HCT116 (cell line): ENCODE results near the gene GNAT2. TPM values are rescaled to one million over a fixed set of nuclear protein-coding genes. Genes with fewer than 3 reads are reported as not detected.

Source experiments
- ATAC-seq: fragments of 200-7000 bp; cut with Tn5 transposase; 2 replicates; pipeline ENCODE4 v1.9.1; 2020; ENCODE audit warnings: mild to moderate bottlenecking, moderate library complexity
- BruUV-seq: library from RNA; stranded (reverse); fragments of 400-500 nt; replicated peaks from 2 replicates; lab custom pipeline; 2021; lab: Mats Ljungman, UMichigan
- CTCF ChIA-PET: fragments of 300-600 bp; sonication (Branson Sonifier 250); formaldehyde crosslinking; loops from one replicate; lab custom pipeline; 2021; ENCODE audit warnings: antibody characterized with exemption; lab: Charles Lee
- POLR2A ChIA-PET: fragments of 300-600, 350-600 bp; sonication (Branson Sonifier 250); formaldehyde crosslinking; loops from one replicate; lab custom pipeline; 2021; ENCODE audit warnings: antibody characterized with exemption; lab: Charles Lee
- RAD21 ChIA-PET, 2 experiments: fragments of 300-600 bp; sonication (Branson Sonifier 250); formaldehyde crosslinking; loops; one replicate each; lab custom pipeline; 2023; ENCODE audit warnings: low total read pairs in 2 of 2; ENCODE audit not compliant: uncharacterized antibody in 2 of 2, unreplicated experiment in 2 of 2, low non-redundant PET in 1 of 2; lab: Charles Lee
- DNase-seq: peaks from one replicate; pipeline ENCODE4 v3.0.0-alpha.2; 2010; ENCODE audit warnings: low read depth, low spot score
- H2AFZ ChIP-seq: fragments of 200-600 bp; shearing (Covaris generic), sonication (generic); 2 replicates; pipeline ENCODE4 v1.6.1; 2017; ENCODE audit warnings: low read depth, mixed run types, mixed read lengths, antibody characterized with exemption, low read length; ENCODE audit not compliant: poor library complexity, severe bottlenecking
- H3K27ac ChIP-seq: 2 replicates; pipeline ENCODE4 v1.5.1; 2012; ENCODE audit warnings: low read depth, low read length
- H3K27me3 ChIP-seq: fragments of 200-600 bp; sonication (generic); 2 replicates; pipeline ENCODE4 v1.6.1; 2016; ENCODE audit warnings: mixed run types, low read length, mixed read lengths; ENCODE audit not compliant: insufficient read depth
- H3K36me3 ChIP-seq, 2 experiments: fragments of 200-500 bp in 1 of 2; fragments of 200-600 bp in 1 of 2; sonication (Bioruptor generic) in 1 of 2; sonication (generic) in 1 of 2; 2 replicates each; pipeline versions ENCODE4 v1.5.1 to v1.6.1; 2014 to 2016; ENCODE audit warnings: low read length in 2 of 2, inconsistent platforms in 1 of 2, mixed read lengths in 1 of 2, mixed run types in 1 of 2; ENCODE audit not compliant: insufficient read depth in 2 of 2, control insufficient read depth in 1 of 2
- H3K4me1 ChIP-seq, 2 experiments: fragments of 200-600 bp in 1 of 2; sonication (generic) in 1 of 2; 2 replicates each; pipeline versions ENCODE4 v1.5.1 to v1.6.1; 2012 to 2017; ENCODE audit warnings: low read length in 2 of 2, inconsistent platforms in 1 of 2, mild to moderate bottlenecking in 1 of 2, mixed read lengths in 1 of 2, mixed run types in 1 of 2, moderate library complexity in 1 of 2; ENCODE audit not compliant: insufficient read depth in 2 of 2, control insufficient read depth in 1 of 2
- H3K4me2 ChIP-seq: fragments of 200-600 bp; sonication (generic); 2 replicates; pipeline ENCODE4 v1.6.1; 2017; ENCODE audit warnings: mixed run types, low read length, mixed read lengths
- H3K4me3 ChIP-seq, 2 experiments: fragments of 200-600 bp in 1 of 2; sonication (generic) in 1 of 2; replicated peaks in 1 of 2; 2 replicates each; pipeline ENCODE4 v1.5.1; 2011 to 2016; ENCODE audit warnings: low read length in 2 of 2, control low read depth in 1 of 2, low read depth in 1 of 2, mild to moderate bottlenecking in 1 of 2, mixed read lengths in 1 of 2, mixed run types in 1 of 2
- H3K79me2 ChIP-seq: fragments of 200-600 bp; sonication (generic); 2 replicates; pipeline ENCODE4 v1.6.1; 2017; ENCODE audit warnings: mild to moderate bottlenecking, mixed run types, low read length, moderate library complexity, mixed read lengths; ENCODE audit not compliant: insufficient read depth
- H3K9ac ChIP-seq: fragments of 200-600 bp; sonication (generic); 2 replicates; pipeline ENCODE4 v1.6.1; 2016; ENCODE audit warnings: low read length, mixed read lengths
- H3K9me2 ChIP-seq: fragments of 200-600 bp; sonication (generic), shearing (Covaris generic); 2 replicates; pipeline ENCODE4 v1.6.1; 2017; ENCODE audit warnings: mixed run types, mild to moderate bottlenecking, moderate library complexity; ENCODE audit not compliant: insufficient read depth
- H3K9me3 ChIP-seq, 2 experiments: fragments of 200-500 bp in 1 of 2; fragments of 200-600 bp in 1 of 2; sonication (Bioruptor generic) in 1 of 2; sonication (generic) in 1 of 2; 2 replicates each; pipeline ENCODE4 v1.6.1; 2014 to 2017; ENCODE audit warnings: low read length in 2 of 2, mixed read lengths in 2 of 2, inconsistent platforms in 1 of 2, low read depth in 1 of 2, mild to moderate bottlenecking in 1 of 2, mixed run types in 1 of 2, moderate library complexity in 1 of 2; ENCODE audit not compliant: control insufficient read depth in 1 of 2, insufficient read depth in 1 of 2
- H4K20me1 ChIP-seq: fragments of 200-600 bp; sonication (generic), shearing (Covaris generic); 2 replicates; pipeline ENCODE4 v1.6.1; 2017; ENCODE audit warnings: mixed run types, mild to moderate bottlenecking, moderate library complexity; ENCODE audit not compliant: insufficient read depth
- CBX3 ChIP-seq: IDR thresholded peaks from 2 replicates; pipeline ENCODE4 v1.6.1; 2012; ENCODE audit warnings: low read depth
- CEBPB ChIP-seq: IDR thresholded peaks from 2 replicates; pipeline ENCODE4 v1.6.1; 2012; ENCODE audit warnings: low read depth
- EGR1 ChIP-seq: IDR thresholded peaks from 2 replicates; pipeline ENCODE4 v1.6.1; 2012; ENCODE audit warnings: low read depth
- EZH2 ChIP-seq: fragments of 200-600 bp; sonication (generic); IDR thresholded peaks from 2 replicates; pipeline ENCODE4 v1.6.1; 2017; ENCODE audit warnings: antibody characterized with exemption, mixed run types
- EZH2phosphoT487 ChIP-seq: fragments of 200-600 bp; IDR thresholded peaks from 2 replicates; pipeline ENCODE4 v1.6.1; 2018; ENCODE audit warnings: antibody characterized with exemption, borderline replicate concordance
- JUND ChIP-seq: IDR thresholded peaks from 2 replicates; pipeline ENCODE4 v1.6.1; 2012
- POLR2A ChIP-seq: IDR thresholded peaks from 2 replicates; pipeline ENCODE4 v1.7.0; 2011; ENCODE audit warnings: borderline replicate concordance; ENCODE audit not compliant: insufficient read depth, insufficient read length; ENCODE audit errors: extremely low read depth
- POLR2AphosphoS5 ChIP-seq: IDR thresholded peaks from 2 replicates; pipeline ENCODE4 v1.6.1; 2011; ENCODE audit warnings: mild to moderate bottlenecking, low read depth, low read length, moderate library complexity
- RAD21 ChIP-seq: IDR thresholded peaks from 2 replicates; pipeline ENCODE4 v1.6.1; 2012; ENCODE audit warnings: low read depth, mild to moderate bottlenecking
- SP1 ChIP-seq: IDR thresholded peaks from 2 replicates; pipeline ENCODE4 v1.6.1; 2012; ENCODE audit warnings: low read depth
- SRF ChIP-seq: IDR thresholded peaks from 2 replicates; pipeline ENCODE4 v1.6.1; 2012; ENCODE audit warnings: low read depth
- TCF7L2 ChIP-seq: IDR thresholded peaks from 2 replicates; pipeline ENCODE4 v1.7.0; 2011; ENCODE audit warnings: borderline replicate concordance, inconsistent platforms; ENCODE audit not compliant: insufficient read depth, insufficient read length; ENCODE audit errors: extremely low read depth
- YY1 ChIP-seq: IDR thresholded peaks from 2 replicates; pipeline ENCODE4 v1.6.1; 2011; ENCODE audit warnings: low read length, low read depth, moderate library complexity, mild to moderate bottlenecking; ENCODE audit not compliant: insufficient replicate concordance; ENCODE audit errors: extremely low read depth
- ZFX ChIP-seq: fragments of 450-650 bp; IDR thresholded peaks from 2 replicates; pipeline ENCODE4 v1.6.1; 2017
- ZNF274 ChIP-seq: fragments of 200-500 bp; sonication (Bioruptor generic); IDR thresholded peaks from 2 replicates; pipeline ENCODE4 v1.6.1; 2014; ENCODE audit warnings: mild to moderate bottlenecking, low read depth, low read length, inconsistent platforms
- intact Hi-C: fragments of 100-400 bp; cut with micrococcal nuclease; formaldehyde crosslinking; loops from 2 replicates; pipeline ENCODE4 v1.10.0; 2022
- total RNA-seq: library from RNA; stranded (reverse); gene quantifications from one replicate; pipeline ENCODE4 v1.2.1, GENCODE V29; 2021; ENCODE audit not compliant: unreplicated experiment
- TF ChIP-seq, protein P1 (sequence below): IDR thresholded peaks from 2 replicates; pipeline ENCODE4 v1.6.1; 2011; ENCODE audit warnings: mild to moderate bottlenecking, low read length, moderate library complexity; ENCODE audit not compliant: insufficient replicate concordance; ENCODE audit errors: extremely low read depth
- TF ChIP-seq, protein P2 (sequence below), 3 experiments: fragments of 200-600 bp in 1 of 3; sonication (generic) in 1 of 3; IDR thresholded peaks in 2 of 3; conservative IDR thresholded peaks in 1 of 3; 2 replicates each; pipeline ENCODE4 v1.5.1; 2012 to 2017; ENCODE audit warnings: low read depth in 2 of 3, low read length in 2 of 3, antibody characterized with exemption in 1 of 3, borderline replicate concordance in 1 of 3, control low read depth in 1 of 3, mild to moderate bottlenecking in 1 of 3, mixed read lengths in 1 of 3, mixed run types in 1 of 3, moderate library complexity in 1 of 3; ENCODE audit not compliant: insufficient read depth in 1 of 3
- TF ChIP-seq, protein P3 (sequence below): IDR thresholded peaks from 2 replicates; pipeline ENCODE4 v1.6.1; 2012
- TF ChIP-seq, protein P4 (sequence below): IDR thresholded peaks from 2 replicates; pipeline ENCODE4 v1.6.1; 2012
- TF ChIP-seq, protein P5 (sequence below): IDR thresholded peaks from 2 replicates; pipeline ENCODE4 v1.6.1; 2012; ENCODE audit warnings: low read depth

The GNAT2 gene
- total RNA-seq, 1 experiment from 2014 or later, result 0.76 TPM

DNA sequence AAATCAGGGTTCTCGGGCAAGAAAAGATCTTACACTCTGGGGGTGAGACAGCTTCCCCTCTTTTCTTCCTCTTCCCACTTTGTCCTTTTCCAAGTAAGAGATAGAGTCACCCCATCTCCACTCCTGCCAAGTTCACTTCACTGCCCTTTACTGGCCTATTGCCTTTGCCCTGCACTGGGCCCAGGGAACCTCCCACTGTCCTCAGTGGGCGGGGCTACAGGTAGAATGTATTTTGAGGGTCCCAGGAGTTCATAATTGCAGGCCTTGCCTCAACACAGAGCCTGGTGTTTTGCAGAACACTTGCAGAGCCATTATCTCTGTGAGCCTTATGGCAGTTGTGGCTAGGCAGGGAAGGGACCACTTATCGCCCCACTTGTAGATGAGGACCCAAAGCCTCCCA lies 3.5 kb upstream of the GNAT2 start:
- H3K9me2 ChIP-seq, result no peaks in the 10 kb centered on the region
- no peak overlapping the region for H3K4me3 ChIP-seq
- BruUV-seq, result no TSS peak
- ATAC-seq (no peak), DNase-seq (no peak)
- H4K20me1 ChIP-seq, result no peaks in the 10 kb centered on the region
- no peaks in the 10 kb centered on the region for H3K9me3 ChIP-seq
- H2AFZ ChIP-seq, result no peak overlapping the region
- H3K27me3 ChIP-seq, result no peaks in the 10 kb centered on the region
- POLR2A ChIA-PET, result no interaction called here
- intact Hi-C loops, result no loop called here
- H3K9ac ChIP-seq, result no peak overlapping the region
- peaks cover 25 to 33% of the 10 kb centered on the region in 2 experiments; a peak in 3 of 4 replicates for H3K4me1 ChIP-seq
- H3K4me2 ChIP-seq, result no peak overlapping the region
- CTCF ChIA-PET, result interaction anchor here (1.8 kb wide), 1 partner anchor 17 kb away, joined by 7 read pairs; no protein-coding TSS in a partner anchor
- peaks cover 53% of the 10 kb centered on the region for H3K79me2 ChIP-seq
- RAD21 ChIA-PET, result no interaction called here
- TF ChIP-seq EZH2 (no peak), POLR2A (no peak), POLR2AphosphoS5 (no peak), YY1 (no peak), CBX3 (no peak), RAD21 (no peak), ZNF274 (no peak), EZH2phosphoT487 (no peak), ZFX (no peak), JUND (no peak), SRF (no peak), CEBPB (no peak), SP1 (no peak), EGR1 (no peak), TCF7L2 (no peak)
- TF ChIP-seq, protein P1, sequence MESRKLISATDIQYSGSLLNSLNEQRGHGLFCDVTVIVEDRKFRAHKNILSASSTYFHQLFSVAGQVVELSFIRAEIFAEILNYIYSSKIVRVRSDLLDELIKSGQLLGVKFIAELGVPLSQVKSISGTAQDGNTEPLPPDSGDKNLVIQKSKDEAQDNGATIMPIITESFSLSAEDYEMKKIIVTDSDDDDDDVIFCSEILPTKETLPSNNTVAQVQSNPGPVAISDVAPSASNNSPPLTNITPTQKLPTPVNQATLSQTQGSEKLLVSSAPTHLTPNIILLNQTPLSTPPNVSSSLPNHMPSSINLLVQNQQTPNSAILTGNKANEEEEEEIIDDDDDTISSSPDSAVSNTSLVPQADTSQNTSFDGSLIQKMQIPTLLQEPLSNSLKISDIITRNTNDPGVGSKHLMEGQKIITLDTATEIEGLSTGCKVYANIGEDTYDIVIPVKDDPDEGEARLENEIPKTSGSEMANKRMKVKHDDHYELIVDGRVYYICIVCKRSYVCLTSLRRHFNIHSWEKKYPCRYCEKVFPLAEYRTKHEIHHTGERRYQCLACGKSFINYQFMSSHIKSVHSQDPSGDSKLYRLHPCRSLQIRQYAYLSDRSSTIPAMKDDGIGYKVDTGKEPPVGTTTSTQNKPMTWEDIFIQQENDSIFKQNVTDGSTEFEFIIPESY, result no peak
- TF ChIP-seq, protein P2, sequence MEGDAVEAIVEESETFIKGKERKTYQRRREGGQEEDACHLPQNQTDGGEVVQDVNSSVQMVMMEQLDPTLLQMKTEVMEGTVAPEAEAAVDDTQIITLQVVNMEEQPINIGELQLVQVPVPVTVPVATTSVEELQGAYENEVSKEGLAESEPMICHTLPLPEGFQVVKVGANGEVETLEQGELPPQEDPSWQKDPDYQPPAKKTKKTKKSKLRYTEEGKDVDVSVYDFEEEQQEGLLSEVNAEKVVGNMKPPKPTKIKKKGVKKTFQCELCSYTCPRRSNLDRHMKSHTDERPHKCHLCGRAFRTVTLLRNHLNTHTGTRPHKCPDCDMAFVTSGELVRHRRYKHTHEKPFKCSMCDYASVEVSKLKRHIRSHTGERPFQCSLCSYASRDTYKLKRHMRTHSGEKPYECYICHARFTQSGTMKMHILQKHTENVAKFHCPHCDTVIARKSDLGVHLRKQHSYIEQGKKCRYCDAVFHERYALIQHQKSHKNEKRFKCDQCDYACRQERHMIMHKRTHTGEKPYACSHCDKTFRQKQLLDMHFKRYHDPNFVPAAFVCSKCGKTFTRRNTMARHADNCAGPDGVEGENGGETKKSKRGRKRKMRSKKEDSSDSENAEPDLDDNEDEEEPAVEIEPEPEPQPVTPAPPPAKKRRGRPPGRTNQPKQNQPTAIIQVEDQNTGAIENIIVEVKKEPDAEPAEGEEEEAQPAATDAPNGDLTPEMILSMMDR (IDR thresholded peaks at IDR 0.05 in 2 of 3, conservative IDR thresholded peaks at IDR 0.05 in 1 of 3; ENCODE audit: borderline replicate concordance in 1 of 3, insufficient read depth in 1 of 3, low read depth in 2 of 3, low read length in 2 of 3), result no peak
- TF ChIP-seq, protein P3, sequence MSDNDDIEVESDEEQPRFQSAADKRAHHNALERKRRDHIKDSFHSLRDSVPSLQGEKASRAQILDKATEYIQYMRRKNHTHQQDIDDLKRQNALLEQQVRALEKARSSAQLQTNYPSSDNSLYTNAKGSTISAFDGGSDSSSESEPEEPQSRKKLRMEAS, result no peak
- TF ChIP-seq, protein P4, sequence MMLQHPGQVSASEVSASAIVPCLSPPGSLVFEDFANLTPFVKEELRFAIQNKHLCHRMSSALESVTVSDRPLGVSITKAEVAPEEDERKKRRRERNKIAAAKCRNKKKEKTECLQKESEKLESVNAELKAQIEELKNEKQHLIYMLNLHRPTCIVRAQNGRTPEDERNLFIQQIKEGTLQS, result no peak
- TF ChIP-seq, protein P5, sequence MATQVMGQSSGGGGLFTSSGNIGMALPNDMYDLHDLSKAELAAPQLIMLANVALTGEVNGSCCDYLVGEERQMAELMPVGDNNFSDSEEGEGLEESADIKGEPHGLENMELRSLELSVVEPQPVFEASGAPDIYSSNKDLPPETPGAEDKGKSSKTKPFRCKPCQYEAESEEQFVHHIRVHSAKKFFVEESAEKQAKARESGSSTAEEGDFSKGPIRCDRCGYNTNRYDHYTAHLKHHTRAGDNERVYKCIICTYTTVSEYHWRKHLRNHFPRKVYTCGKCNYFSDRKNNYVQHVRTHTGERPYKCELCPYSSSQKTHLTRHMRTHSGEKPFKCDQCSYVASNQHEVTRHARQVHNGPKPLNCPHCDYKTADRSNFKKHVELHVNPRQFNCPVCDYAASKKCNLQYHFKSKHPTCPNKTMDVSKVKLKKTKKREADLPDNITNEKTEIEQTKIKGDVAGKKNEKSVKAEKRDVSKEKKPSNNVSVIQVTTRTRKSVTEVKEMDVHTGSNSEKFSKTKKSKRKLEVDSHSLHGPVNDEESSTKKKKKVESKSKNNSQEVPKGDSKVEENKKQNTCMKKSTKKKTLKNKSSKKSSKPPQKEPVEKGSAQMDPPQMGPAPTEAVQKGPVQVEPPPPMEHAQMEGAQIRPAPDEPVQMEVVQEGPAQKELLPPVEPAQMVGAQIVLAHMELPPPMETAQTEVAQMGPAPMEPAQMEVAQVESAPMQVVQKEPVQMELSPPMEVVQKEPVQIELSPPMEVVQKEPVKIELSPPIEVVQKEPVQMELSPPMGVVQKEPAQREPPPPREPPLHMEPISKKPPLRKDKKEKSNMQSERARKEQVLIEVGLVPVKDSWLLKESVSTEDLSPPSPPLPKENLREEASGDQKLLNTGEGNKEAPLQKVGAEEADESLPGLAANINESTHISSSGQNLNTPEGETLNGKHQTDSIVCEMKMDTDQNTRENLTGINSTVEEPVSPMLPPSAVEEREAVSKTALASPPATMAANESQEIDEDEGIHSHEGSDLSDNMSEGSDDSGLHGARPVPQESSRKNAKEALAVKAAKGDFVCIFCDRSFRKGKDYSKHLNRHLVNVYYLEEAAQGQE, result no peak
- H3K27ac ChIP-seq, result no peak overlapping the region; the same call in 1 of the 2 replicates
- peaks cover 0 to 2% of the 10 kb centered on the region in 2 experiments; a peak in 2 of 4 replicates for H3K36me3 ChIP-seq
